Thoracic aorta (tissue), 2 donors: Measurements from ENCODE around the gene STMN3. TPM values are rescaled to one million over a fixed set of nuclear protein-coding genes. Genes with fewer than 3 reads are reported as not detected.

ENCODE experiments used
- ATAC-seq: fragments of 150-250 bp; one replicate; pipeline ENCODE4 v1.8.0; 2017; ENCODE audit warnings: low read depth; ENCODE audit not compliant: insufficient number of reproducible peaks, low FRiP score
- DNase-seq: peaks from one replicate; pipeline ENCODE4 v3.0.0-alpha.2; 2020; ENCODE audit warnings: low spot score
- H3K27ac ChIP-seq, 2 donors: fragments of 200-600 bp; sonication (generic); 1 replicate in 1 of 2; 2 replicates in 1 of 2; pipeline ENCODE4 v1.5.1; 2016; ENCODE audit warnings: mild to moderate bottlenecking in 2 of 2, moderate library complexity in 2 of 2
- H3K27me3 ChIP-seq: fragments of 200-600 bp; sonication (generic); replicated peaks from 2 replicates; pipeline ENCODE4 v1.6.0; 2016; ENCODE audit warnings: mild to moderate bottlenecking; ENCODE audit not compliant: insufficient read depth
- H3K36me3 ChIP-seq: fragments of 200-600 bp; sonication (generic); one replicate; pipeline ENCODE4 v1.5.1; 2016
- H3K4me1 ChIP-seq, 2 donors: fragments of 200-600 bp; sonication (generic); 1 replicate in 1 of 2; 2 replicates in 1 of 2; pipeline versions ENCODE4 v1.5.1 to v1.6.0; 2016; ENCODE audit warnings: low read depth in 2 of 2, mild to moderate bottlenecking in 1 of 2; ENCODE audit not compliant: control insufficient read depth in 1 of 2
- H3K4me3 ChIP-seq: fragments of 200-600 bp; sonication (generic); 2 replicates; pipeline ENCODE4 v1.5.1; 2016; ENCODE audit warnings: mild to moderate bottlenecking
- H3K9me3 ChIP-seq: fragments of 200-600 bp; sonication (generic); 2 replicates; pipeline ENCODE4 v1.5.1; 2016
- total RNA-seq, 2 donors: library from RNA; depleted of rRNA; stranded (reverse); fragments of >200 nt; gene quantifications; one replicate each; pipeline versions ENCODE4 v1.1.0 to v1.2.3, GENCODE V29; 2016
- TF ChIP-seq, protein P1 (sequence below): fragments of 200-600 bp; sonication (generic); IDR thresholded peaks from one replicate; pipeline ENCODE4 v1.5.1; 2019; ENCODE audit warnings: antibody characterized with exemption

STMN3 gene
- total RNA-seq, 2 donors from 2014 or later, result 14.4 to 17.8 TPM

DNA sequence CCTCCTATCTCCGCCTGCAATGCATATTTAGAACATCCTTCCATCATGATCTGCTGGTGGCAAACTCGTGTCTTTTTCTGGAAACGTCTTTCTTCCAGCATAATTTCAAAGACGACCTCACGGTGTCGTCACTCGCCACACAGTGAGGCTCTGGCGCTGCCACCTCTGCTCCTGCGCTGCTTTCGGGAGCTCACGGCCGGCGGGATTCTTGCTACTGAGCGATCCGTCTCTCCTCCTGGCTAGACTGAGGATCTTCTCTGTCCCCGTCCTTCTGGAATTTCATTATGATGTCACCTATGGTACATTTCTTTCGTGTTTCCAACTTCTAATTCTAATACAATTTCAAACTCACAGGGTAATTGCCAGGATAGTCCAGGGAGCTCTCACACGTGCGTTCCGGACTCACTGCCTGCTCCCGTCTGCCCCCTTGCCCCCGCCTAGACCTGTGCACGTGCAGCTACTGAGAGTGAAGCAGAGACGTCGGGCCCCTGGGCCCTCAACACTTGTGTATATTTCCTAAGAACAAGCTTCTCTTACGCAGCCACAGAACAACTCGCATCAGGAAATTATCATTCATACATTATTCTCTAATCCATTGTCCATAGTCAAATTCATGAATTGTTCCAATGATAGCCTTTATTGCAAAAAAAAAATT lies 53.7 kb downstream of the STMN3 start:
- Histone ChIP-seq H3K9me3 (no peaks in the 10 kb centered on the region), H3K27ac (no peak overlapping the region), H3K27me3 (no peaks in the 10 kb centered on the region), H3K36me3 (peaks cover 31% of the 10 kb centered on the region), H3K4me3 (no peak overlapping the region), H3K4me1 (no peaks in the 10 kb centered on the region)
- ATAC-seq (no peak), DNase-seq (no peak)
- TF ChIP-seq, protein P1, sequence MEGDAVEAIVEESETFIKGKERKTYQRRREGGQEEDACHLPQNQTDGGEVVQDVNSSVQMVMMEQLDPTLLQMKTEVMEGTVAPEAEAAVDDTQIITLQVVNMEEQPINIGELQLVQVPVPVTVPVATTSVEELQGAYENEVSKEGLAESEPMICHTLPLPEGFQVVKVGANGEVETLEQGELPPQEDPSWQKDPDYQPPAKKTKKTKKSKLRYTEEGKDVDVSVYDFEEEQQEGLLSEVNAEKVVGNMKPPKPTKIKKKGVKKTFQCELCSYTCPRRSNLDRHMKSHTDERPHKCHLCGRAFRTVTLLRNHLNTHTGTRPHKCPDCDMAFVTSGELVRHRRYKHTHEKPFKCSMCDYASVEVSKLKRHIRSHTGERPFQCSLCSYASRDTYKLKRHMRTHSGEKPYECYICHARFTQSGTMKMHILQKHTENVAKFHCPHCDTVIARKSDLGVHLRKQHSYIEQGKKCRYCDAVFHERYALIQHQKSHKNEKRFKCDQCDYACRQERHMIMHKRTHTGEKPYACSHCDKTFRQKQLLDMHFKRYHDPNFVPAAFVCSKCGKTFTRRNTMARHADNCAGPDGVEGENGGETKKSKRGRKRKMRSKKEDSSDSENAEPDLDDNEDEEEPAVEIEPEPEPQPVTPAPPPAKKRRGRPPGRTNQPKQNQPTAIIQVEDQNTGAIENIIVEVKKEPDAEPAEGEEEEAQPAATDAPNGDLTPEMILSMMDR, result no peak

DNA sequence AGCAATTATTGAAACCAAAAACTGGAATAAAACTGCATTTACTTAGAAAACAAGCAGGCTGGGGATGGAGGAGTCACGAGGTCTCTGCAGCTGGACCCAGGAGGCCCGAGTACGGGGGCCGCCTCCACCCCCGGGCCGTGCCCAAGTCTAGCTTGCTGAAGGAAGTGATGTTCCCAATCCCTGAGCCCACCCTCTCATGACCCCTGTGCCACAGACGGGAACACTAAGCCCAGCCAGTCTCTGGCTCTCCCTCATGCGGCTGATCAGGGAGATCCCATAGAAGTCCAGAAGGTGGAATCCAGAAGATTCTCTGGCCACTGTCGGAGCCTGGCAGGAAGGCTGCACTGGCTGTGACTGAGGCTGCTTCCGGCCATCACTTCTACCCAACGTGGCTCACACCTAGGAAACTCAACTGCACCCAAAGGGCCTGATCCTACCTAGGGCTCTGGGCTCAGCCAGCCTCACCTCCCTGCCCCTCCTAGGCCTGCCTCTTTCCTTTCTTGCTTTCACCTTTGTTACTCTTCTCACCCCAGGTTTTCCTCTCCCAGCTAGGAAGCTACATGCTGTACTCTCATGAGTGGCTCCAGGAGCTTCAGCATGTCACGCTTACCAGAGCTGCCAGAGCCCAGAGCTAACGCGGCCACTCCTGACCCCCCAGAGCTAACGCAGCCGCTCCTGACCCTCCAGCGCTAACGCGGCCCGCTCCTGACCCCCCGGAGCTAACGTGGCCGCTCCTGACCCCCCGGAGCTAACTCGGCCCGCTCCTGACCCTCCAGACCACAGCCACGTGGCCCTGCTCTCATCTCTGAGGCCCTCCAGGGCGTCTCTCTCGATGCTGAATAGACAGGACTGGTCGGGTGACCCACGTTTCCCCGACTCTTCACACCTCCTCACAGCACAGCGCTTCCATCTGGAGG lies 54.5 kb downstream of the STMN3 start:
- Histone ChIP-seq H3K27me3 (no peaks in the 10 kb centered on the region), H3K27ac (no peak overlapping the region), H3K4me3 (no peak overlapping the region), H3K36me3 (peaks cover 31% of the 10 kb centered on the region), H3K9me3 (no peaks in the 10 kb centered on the region), H3K4me1 (peaks cover 0 to 5% of the 10 kb centered on the region in 2 donors)
- ATAC-seq (no peak), DNase-seq (no peak)
- TF ChIP-seq, protein P1, result no peak

DNA sequence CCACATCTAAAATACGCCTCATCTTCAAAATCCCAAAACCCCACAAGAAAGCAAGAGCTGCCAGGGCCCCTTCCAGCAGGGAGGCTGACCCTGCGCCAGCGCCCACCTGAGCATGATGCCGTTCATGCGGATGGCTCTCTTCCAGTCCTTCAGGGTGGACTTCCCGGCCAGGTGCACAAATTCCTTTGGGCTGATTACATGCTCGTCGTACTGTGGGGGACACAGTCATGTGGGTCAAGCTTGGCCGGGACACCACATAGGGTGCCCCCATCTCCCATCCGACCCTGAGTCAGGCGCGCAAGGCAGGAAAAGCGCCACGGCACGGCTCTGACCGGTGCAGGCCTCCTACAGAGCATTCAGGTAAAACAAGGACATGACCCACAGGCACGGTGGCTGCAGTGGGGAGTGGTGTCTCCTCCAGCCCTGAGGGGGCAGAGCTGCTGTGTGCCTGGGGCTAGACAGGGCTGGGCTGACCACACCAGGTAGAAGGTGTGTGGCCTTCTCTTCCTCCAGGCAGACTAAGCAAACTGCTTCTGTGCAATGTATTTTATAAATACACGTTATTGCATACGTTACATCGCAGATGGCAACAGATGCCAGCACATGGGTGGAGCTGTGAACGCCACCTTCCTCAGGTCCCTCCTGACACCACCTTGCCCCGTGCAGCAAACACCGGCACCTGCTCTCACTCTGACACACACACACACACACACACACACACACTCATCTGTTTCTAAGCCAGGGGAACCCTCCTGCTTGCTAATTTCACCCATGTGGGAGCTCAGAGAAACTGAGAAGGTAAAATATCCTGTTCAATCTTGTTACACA lies 55.4 kb downstream of the STMN3 start:
- no peak for DNase-seq
- Histone ChIP-seq H3K4me1 (peaks cover 0 to 5% of the 10 kb centered on the region in 2 donors), H3K27me3 (no peaks in the 10 kb centered on the region), H3K27ac (no peak overlapping the region), H3K9me3 (no peaks in the 10 kb centered on the region), H3K36me3 (peaks cover 36% of the 10 kb centered on the region), H3K4me3 (no peak overlapping the region)
- ATAC-seq, result no peak
- TF ChIP-seq, protein P1, result no peak

DNA sequence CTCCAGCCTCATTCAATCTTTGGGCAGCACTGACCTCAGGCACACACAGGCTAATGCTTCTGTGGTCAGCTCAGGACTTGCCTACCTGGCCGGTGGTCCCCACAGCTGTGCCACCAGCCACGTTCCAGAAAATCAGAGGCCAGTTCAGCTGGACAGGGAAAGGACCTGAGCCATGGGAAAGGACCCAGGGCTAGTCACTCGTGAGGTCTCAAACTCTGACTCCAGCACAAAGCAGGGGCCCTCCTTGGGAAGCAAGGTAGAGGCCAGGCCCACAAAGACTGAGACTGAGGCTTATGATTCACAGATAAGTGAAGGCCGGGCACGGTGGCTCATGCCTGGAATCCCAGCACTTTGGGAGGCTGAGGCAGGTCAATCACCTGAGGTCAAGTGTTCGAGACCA lies 56.8 kb downstream of the STMN3 start:
- Histone ChIP-seq H3K27me3 (no peaks in the 10 kb centered on the region), H3K4me1 (peaks cover 0 to 5% of the 10 kb centered on the region in 2 donors), H3K9me3 (no peaks in the 10 kb centered on the region), H3K36me3 (peaks cover 34% of the 10 kb centered on the region), H3K27ac (no peak overlapping the region), H3K4me3 (no peak overlapping the region)
- ATAC-seq (no peak), DNase-seq (no peak)
- TF ChIP-seq, protein P1, result no peak
